Liver (tissue), 3 donors: ENCODE results near the gene ADGRF1.

Experiments
- GABPA ChIP-seq, 2 donors: IDR thresholded peaks in 1 of 2; conservative IDR thresholded peaks in 1 of 2; 2 replicates each; pipeline ENCODE4 v1.6.1; 2016; ENCODE audit warnings: antibody characterized with exemption in 2 of 2, mild to moderate bottlenecking in 1 of 2, moderate library complexity in 1 of 2
- HNF4A ChIP-seq, 2 donors: conservative IDR thresholded peaks; 2 replicates each; pipeline ENCODE4 v1.6.1; 2016; ENCODE audit warnings: antibody characterized with exemption in 2 of 2, mild to moderate bottlenecking in 2 of 2
- RAD21 ChIP-seq, 2 donors: IDR thresholded peaks; 2 replicates each; pipeline ENCODE4 v1.6.1; 2016; ENCODE audit warnings: antibody characterized with exemption in 2 of 2, mild to moderate bottlenecking in 2 of 2
- RXRA ChIP-seq, 2 donors: IDR thresholded peaks; 2 replicates each; pipeline ENCODE4 v1.6.1; 2017 to 2018; ENCODE audit warnings: antibody characterized with exemption in 2 of 2, mild to moderate bottlenecking in 1 of 2
- SP1 ChIP-seq: IDR thresholded peaks from 2 replicates; pipeline ENCODE4 v1.6.1; 2018; ENCODE audit warnings: antibody characterized with exemption, mild to moderate bottlenecking
- TAF1 ChIP-seq: conservative IDR thresholded peaks from 2 replicates; pipeline ENCODE4 v1.6.1; 2016; ENCODE audit warnings: antibody characterized with exemption, mild to moderate bottlenecking
- YY1 ChIP-seq: IDR thresholded peaks from 2 replicates; pipeline ENCODE4 v1.6.1; 2016; ENCODE audit warnings: antibody characterized with exemption, mild to moderate bottlenecking
- TF ChIP-seq, protein P1 (sequence below): fragments of 150-350 bp; IDR thresholded peaks from 2 replicates; pipeline ENCODE4 v1.5.1; 2017; ENCODE audit warnings: improper control_type of control experiment, low read depth, low read length; ENCODE audit not compliant: missing input control
- TF ChIP-seq, protein P2 (sequence below): IDR thresholded peaks from 2 replicates; pipeline ENCODE4 v1.6.1; 2016; ENCODE audit warnings: antibody characterized with exemption, mild to moderate bottlenecking
- donor health status: healthy.
- donor health status: healthy.

DNA sequence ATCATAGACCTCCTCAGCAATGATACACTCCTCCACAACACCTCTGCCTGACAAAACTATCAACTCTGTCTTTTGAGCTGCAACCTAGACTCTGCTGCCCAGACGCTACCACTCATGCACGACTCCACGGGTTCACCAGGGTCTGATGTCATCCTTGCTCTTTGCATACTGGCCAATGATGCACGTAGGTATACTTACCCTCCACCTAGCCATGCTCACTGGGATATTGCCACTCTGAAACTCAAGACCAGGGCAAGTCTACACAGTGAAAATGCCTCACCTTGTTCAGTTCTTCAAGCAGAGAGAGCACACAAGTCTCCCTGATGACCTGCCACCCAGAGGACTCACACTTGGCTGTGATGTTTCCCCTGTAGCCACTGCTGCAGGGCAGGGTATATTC, 27.7 kb downstream of the ADGRF1 start:
- TF ChIP-seq, protein P1, sequence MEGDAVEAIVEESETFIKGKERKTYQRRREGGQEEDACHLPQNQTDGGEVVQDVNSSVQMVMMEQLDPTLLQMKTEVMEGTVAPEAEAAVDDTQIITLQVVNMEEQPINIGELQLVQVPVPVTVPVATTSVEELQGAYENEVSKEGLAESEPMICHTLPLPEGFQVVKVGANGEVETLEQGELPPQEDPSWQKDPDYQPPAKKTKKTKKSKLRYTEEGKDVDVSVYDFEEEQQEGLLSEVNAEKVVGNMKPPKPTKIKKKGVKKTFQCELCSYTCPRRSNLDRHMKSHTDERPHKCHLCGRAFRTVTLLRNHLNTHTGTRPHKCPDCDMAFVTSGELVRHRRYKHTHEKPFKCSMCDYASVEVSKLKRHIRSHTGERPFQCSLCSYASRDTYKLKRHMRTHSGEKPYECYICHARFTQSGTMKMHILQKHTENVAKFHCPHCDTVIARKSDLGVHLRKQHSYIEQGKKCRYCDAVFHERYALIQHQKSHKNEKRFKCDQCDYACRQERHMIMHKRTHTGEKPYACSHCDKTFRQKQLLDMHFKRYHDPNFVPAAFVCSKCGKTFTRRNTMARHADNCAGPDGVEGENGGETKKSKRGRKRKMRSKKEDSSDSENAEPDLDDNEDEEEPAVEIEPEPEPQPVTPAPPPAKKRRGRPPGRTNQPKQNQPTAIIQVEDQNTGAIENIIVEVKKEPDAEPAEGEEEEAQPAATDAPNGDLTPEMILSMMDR, result no peak
- TF ChIP-seq YY1 (no peak), RAD21 (IDR thresholded peaks at IDR 0.05) (no peak), TAF1 (no peak), RXRA (IDR thresholded peaks at IDR 0.05) (no peak), HNF4A (conservative IDR thresholded peaks at IDR 0.05) (no peak), SP1 (no peak), GABPA (IDR thresholded peaks at IDR 0.05 in 1 of 2, conservative IDR thresholded peaks at IDR 0.05 in 1 of 2) (no peak)
- TF ChIP-seq, protein P2, sequence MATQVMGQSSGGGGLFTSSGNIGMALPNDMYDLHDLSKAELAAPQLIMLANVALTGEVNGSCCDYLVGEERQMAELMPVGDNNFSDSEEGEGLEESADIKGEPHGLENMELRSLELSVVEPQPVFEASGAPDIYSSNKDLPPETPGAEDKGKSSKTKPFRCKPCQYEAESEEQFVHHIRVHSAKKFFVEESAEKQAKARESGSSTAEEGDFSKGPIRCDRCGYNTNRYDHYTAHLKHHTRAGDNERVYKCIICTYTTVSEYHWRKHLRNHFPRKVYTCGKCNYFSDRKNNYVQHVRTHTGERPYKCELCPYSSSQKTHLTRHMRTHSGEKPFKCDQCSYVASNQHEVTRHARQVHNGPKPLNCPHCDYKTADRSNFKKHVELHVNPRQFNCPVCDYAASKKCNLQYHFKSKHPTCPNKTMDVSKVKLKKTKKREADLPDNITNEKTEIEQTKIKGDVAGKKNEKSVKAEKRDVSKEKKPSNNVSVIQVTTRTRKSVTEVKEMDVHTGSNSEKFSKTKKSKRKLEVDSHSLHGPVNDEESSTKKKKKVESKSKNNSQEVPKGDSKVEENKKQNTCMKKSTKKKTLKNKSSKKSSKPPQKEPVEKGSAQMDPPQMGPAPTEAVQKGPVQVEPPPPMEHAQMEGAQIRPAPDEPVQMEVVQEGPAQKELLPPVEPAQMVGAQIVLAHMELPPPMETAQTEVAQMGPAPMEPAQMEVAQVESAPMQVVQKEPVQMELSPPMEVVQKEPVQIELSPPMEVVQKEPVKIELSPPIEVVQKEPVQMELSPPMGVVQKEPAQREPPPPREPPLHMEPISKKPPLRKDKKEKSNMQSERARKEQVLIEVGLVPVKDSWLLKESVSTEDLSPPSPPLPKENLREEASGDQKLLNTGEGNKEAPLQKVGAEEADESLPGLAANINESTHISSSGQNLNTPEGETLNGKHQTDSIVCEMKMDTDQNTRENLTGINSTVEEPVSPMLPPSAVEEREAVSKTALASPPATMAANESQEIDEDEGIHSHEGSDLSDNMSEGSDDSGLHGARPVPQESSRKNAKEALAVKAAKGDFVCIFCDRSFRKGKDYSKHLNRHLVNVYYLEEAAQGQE, result no peak
